ENCODE results near the gene STRAP.

- TF ChIP-seq POLR2A (IDR thresholded peaks at IDR 0.05; ENCODE audit: low read length) (no peak), GATA1 (IDR thresholded peaks at IDR 0.05; ENCODE audit: low read depth, low read length) (no peak)
These were observed 47.6 kb upstream of the STRAP start for GRCh38 chr12:15834575-15834974.
